ENCODE data around the gene MYT1. TPM values are rescaled to one million over a fixed set of nuclear protein-coding genes. Genes with fewer than 3 reads are reported as not detected.
"Not testable (repeated sequence)": the region's sequence is repeated elsewhere in the genome, so short reads cannot be mapped to it uniquely, and the experiment has no call there.

The MYT1 gene
- under 1 TPM; 0.27 to 0.74 TPM for total RNA-seq

DNA sequence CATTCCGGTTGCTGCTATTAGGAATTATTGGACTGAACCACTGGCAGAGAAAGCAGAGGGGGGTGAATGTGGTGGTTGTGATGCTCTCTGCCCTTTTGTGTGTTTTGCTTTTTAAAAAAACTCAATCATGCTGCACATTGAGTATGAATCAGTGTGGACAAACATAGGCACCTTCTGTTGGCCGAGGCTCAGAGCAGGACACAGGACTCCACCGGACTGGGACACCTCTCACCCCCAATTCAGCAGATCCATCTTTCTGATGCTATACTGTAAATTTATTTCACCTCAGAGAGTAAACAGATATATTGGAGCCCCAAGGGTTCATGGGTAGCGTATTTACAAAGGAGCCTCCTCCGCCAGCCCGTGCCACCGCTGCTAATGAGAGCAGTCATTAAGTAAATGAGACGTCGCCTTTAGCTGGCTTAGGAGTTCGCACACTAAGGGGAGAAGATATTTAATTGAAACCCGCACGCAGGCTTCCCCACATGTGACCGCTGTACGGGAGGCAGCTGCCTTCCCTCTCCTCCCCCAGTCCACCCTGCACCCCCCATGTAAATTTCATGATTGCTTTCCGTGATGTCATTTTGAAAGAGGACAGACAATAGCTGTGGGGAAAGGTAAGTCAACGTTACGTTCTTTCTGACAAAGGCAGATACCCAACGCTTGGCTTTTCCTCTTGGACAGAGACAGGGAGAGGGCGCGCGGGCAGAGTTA, at the start of gene MYT1:
TSS of gene MYT1 (plus strand) at position 330 of the 714 bp plus-strand sequence. CDS start 34,410 bp downstream, outside the sequence.
- Histone ChIP-seq H3K27ac (no peak within 1 kb of the TSS), H3K36me3 (no peaks in the 10 kb centered on the region), H3K4me1 (replicated peaks) (no peaks in the 10 kb centered on the region), H3K9me3 (no peaks in the 10 kb centered on the region), H3K4me3 (no peak within 1 kb of the TSS), H3K27me3 (replicated peaks; ENCODE audit: insufficient read depth) (peaks cover 11% of the 10 kb centered on the region)
- 61% methylated on average over 21 of the region's 21 CpGs for WGBS
- no peak for TF ChIP-seq POLR2AphosphoS5 (IDR thresholded peaks at IDR 0.05)
- no peak for TF ChIP-seq CTCF (IDR thresholded peaks at IDR 0.05)
- TF ChIP-seq POLR2A (IDR thresholded peaks at IDR 0.05): no peak
- intact Hi-C loops (cut with DNase I): no loop called here
- no peak for DNase-seq (ENCODE audit: low spot score)

- TF ChIP-seq POLR2AphosphoS5 (IDR thresholded peaks at IDR 0.05) (no peak), POLR2A (IDR thresholded peaks at IDR 0.05) (no peak), CTCF (IDR thresholded peaks at IDR 0.05) (no peak)
- intact Hi-C loops (cut with DNase I): no loop called here
- Histone ChIP-seq H3K9me3 (no peaks in the 10 kb centered on the region), H3K36me3 (no peaks in the 10 kb centered on the region), H3K27me3 (replicated peaks; ENCODE audit: insufficient read depth) (no peaks in the 10 kb centered on the region), H3K4me3 (no peak overlapping the region), H3K27ac (no peak overlapping the region), H3K4me1 (replicated peaks) (no peaks in the 10 kb centered on the region)
- no peak for DNase-seq (ENCODE audit: low spot score)
- WGBS: 76% methylated on average over 13 of the region's 14 CpGs
Measured at GRCh38 chr20:64115171-64115911, 48.9 kb upstream of the MYT1 start.

DNA sequence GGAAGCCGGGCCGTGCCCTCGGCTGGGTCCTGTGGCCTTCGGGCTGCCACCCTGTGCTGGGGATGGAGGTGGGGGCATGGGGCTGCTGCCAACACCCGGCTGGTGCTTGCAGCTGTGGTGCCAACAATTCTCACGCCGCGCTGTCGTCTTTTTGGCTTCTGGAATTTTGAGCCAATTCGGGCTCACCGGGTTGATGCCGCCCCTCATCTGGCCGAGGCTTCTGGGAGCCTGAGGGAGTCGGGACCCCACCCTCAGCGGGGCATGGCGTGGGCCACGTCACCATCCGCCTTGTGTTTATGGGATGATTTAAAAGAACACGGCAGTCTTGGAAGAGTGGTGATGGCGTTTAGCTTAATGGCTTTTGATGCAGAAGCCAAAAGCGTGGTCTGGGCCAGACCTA, 48.2 kb upstream of the MYT1 start:
- WGBS: 69% methylated on average over 21 of the region's 21 CpGs
- no peak overlapping the region for H3K27ac ChIP-seq
- DNase-seq (ENCODE audit: low spot score): no peak
- TF ChIP-seq POLR2A (IDR thresholded peaks at IDR 0.05): no peak
- TF ChIP-seq CTCF (IDR thresholded peaks at IDR 0.05): no peak
- TF ChIP-seq POLR2AphosphoS5 (IDR thresholded peaks at IDR 0.05): no peak
- intact Hi-C loops (cut with DNase I): no loop called here
- no peaks in the 10 kb centered on the region for H3K9me3 ChIP-seq
- no peaks in the 10 kb centered on the region for H3K4me1 ChIP-seq (replicated peaks)
- H3K36me3 ChIP-seq: no peaks in the 10 kb centered on the region
- no peaks in the 10 kb centered on the region for H3K27me3 ChIP-seq (replicated peaks; ENCODE audit: insufficient read depth)
- no peak overlapping the region for H3K4me3 ChIP-seq

DNA sequence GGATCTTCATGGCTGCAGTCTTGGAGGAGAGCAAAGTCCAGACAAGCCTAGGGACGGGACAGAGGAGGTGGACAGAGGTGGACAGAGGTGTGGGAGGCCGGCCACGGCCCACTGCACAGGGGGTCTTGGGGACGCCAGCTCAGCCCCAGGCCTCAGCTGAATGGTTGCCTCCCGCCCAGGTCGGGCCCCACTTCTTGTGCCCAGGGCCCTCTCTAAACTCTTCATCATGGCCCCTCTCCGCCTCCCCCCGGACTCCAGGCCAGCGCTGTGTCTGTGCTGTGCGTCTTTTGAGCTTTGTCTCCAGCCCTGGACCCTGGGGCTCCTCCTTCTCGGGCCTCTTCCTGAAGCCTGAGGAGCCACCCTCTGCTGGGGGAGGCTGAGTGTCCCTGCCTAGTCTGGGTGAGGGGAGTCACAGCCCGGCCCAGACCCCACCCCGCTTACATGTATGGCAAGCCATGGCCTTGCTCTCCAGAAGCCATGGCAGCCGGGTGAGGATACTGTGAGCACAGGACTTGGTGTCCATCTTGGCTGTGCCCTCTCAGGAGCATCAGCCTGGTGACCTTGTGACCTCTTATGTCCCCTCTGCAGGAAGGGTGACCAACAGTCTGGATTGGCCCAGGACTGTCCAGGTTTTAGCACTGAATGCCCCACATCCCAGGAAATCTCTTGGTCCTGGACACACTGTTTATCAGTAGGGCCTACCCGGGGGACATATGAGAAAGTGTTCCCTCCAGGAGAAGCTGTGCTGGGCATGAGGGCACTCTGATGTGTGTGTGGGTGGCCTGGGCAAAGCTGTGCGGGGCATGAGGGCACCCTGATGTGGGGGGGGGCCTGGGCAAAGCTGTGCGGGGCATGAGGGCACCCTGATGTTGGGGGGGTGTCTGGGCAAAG, 47.5 kb upstream of the MYT1 start:
- Histone ChIP-seq H3K4me3 (no peak overlapping the region), H3K27me3 (replicated peaks; ENCODE audit: insufficient read depth) (no peaks in the 10 kb centered on the region), H3K27ac (no peak overlapping the region), H3K4me1 (replicated peaks) (no peaks in the 10 kb centered on the region), H3K36me3 (no peaks in the 10 kb centered on the region), H3K9me3 (no peaks in the 10 kb centered on the region)
- TF ChIP-seq CTCF (IDR thresholded peaks at IDR 0.05) (no peak), POLR2AphosphoS5 (IDR thresholded peaks at IDR 0.05) (no peak), POLR2A (IDR thresholded peaks at IDR 0.05) (no peak)
- no peak for DNase-seq (ENCODE audit: low spot score)
- 80% methylated on average over 14 of the region's 17 CpGs for WGBS
- intact Hi-C loops (cut with DNase I): no loop called here

DNA sequence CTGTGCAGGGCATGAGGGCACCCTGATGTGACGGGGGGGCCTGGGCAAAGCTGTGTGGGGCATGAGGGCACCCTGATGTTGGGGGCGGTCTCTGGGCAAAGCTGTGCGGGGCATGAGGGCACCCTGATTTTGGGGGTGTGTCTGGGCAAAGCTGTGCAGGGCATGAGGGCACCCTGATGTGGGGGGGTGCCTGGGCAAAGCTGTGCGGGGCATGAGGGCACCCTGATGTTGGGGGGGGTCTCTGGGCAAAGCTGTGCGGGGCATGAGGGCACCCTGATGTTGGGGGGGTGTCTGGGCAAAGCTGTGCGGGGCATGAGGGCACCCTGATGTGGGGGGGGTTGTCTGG, 46.8 kb upstream of the MYT1 start:
- H3K4me1 ChIP-seq (replicated peaks); H3K36me3 ChIP-seq; H3K27ac ChIP-seq; DNase-seq (ENCODE audit: low spot score); H3K9me3 ChIP-seq; intact Hi-C loops (cut with DNase I); H3K4me3 ChIP-seq; H3K27me3 ChIP-seq (replicated peaks; ENCODE audit: insufficient read depth): not testable (repeated sequence)
- 90% methylated on average over 2 of the region's 6 CpGs for WGBS
